Hippocampal formation (tissue), 2 donors: Measurements from ENCODE around the gene ARL9.
"Not testable (repeated sequence)": the region's sequence is repeated elsewhere in the genome, so short reads cannot be mapped to it uniquely, and the experiment has no call there.

Experiments
- DNase-seq, 2 donors: peaks; one replicate each; lab custom pipeline; 2025; lab: John Stamatoyannopoulos, UW

Gene ARL9, protein sequence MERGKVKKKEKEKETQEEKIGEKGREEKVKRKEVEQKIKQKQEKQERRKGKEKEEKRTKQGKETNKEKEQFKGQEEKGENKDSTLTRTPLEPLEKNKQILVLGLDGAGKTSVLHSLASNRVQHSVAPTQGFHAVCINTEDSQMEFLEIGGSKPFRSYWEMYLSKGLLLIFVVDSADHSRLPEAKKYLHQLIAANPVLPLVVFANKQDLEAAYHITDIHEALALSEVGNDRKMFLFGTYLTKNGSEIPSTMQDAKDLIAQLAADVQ

DNA sequence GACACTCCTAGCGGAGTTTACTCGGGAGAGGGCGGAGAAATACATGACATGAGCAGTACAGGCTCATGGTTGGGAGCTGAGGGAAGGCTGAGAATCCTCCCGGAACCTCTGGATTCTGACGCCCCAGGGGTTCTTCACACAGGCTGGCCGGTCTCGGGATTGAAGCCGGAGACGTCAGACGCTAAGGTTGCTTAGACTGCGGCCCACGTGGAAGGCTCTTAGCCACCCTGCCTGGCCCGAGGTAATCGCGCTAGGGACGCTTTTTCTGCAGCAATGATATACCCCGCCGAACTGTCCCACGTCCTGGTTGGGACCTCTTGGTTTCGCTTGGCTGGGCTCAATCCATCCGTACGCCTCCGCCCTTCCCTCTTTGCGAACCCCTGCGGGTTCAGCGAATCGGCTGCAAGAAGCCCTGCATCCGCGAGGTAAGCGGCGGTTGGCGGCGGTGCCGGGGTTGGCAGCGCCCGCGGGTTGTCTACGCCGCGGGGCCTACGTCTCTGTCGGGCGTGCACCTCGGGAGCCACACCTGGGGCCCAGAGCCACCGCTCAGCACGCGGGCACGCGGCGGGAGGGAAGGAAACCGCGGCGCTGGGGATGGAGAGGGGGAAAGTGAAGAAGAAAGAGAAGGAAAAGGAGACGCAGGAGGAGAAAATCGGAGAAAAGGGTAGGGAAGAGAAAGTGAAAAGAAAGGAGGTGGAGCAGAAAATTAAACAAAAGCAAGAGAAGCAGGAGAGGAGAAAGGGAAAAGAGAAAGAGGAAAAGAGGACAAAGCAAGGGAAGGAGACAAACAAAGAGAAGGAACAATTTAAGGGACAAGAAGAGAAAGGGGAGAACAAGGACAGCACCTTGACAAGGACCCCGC is at the start of gene ARL9:
Gene ARL9, plus strand, starts transcription at position 523 of the 862 bp plus-strand sequence. Its CDS starts 72 bp downstream, at position 595.
- peak in 1 of 2 donors; percentile 7 for DNase-seq

DNA sequence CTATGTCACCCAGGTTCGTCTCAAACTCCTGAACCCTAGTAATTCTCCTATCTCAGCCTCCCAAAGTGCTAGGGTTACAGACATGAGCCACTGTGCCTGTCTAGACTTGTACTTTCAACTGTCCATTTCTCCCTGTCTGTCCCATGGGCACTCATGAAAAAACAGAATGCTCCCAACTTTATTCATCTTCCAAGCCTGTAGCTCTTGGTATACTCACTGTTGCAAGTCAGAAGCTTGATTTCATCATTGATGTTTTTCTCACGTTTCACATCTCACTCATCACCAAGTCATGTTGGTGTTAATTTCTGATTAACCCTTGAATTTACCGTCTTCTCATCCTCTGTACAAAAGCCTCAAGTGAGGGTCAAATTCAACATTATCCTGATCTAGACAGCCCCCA is 45.5 kb upstream of the ARL9 start:
- DNase-seq, result no peak

GRCh38 chr4:56462157-56462556 is 43.4 kb upstream of the ARL9 start:
- no peak for DNase-seq

GRCh38 chr4:56463711-56464110 is 41.9 kb upstream of the ARL9 start:
- DNase-seq, result no peak

DNA sequence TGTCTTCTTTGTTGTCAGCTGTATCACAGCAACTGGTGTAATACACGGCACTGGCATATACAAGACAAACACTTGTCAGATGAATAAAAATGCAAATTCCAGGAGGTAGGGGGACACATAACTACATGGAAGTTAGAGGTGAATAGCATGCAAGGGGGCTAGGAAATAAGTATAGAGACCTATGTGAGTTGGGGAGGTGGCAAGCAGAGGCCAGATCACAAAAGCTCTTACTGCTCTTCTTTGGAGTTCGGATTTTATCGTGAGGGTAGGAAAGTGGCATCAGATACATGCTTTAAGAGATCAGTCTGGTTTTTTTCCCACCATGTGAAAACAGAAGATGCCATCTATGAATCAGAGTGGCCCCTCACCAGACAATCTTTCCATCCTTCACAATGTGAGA is 41.0 kb upstream of the ARL9 start:
- no peak for DNase-seq

GRCh38 chr4:56465599-56466295 is 39.8 kb upstream of the ARL9 start:
- DNase-seq, result no peak

- not testable (repeated sequence) for DNase-seq
Observed at GRCh38 chr4:56466296-56466761, 39.3 kb upstream of the ARL9 start.

GRCh38 chr4:56466910-56467283 is 38.7 kb upstream of the ARL9 start:
- DNase-seq, result peak in 1 of 2 donors; percentile 3

GRCh38 chr4:56467284-56468096 is 38.1 kb upstream of the ARL9 start, which contains the start of gene SRP72:
SRP72 (plus strand) TSS chr4:56467617; CDS start chr4:56467636, 19 bp downstream.
- DNase-seq, result peak; percentile 87 to 92

GRCh38 chr4:56468097-56468422 is 37.5 kb upstream of the ARL9 start:
- DNase-seq, result peak in 1 of 2 donors; percentile 44

DNA sequence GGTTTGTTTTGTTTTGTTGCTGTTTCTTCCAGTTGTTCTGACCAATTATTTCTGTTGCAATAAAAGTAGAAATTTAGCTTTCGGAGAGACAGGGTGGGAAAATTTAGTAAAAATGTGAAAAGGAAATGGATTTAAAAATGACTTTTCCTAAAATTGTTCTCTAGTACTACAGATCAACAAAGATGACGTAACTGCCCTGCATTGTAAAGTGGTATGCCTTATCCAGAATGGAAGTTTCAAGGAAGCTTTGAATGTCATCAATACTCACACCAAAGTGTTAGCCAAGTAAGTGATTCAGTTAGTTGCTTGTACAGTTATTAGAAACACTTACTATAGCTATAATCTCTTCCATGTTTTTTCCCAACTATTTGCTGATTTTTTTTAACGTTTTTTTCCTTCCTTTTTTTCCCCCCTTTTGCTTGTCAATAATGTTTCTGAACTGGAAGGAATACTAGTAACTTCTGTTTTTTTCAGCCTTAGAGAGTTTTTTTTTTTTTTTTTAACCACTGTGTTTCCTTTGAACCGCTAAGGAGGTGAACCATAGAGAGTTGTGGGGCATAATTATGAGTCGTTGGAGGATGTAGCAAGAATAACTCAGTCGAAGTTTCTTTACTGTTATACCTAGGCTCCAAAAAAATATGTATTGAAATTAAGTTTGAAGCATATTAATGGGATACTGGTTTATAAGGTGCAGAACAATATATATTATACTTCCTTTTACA is 35.9 kb upstream of the ARL9 start:
- no peak for DNase-seq

DNA sequence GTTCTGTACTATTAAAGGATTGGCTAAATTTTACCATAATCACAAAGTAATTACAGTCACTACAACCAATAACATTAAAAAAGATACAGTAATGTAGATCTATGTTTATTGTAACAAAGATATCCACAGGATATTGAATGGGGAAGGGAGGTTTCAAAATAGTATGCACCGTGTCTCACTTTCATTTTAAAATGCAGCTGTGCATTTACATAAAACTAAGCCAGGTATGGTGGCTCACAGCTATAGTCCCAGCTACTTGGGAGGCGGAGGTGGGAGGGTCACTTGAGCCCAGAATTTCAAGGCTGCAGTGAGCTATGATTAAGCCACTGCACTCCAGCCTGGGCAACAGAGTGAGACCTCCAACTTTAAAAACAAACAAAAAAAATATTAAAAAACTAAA is 29.7 kb upstream of the ARL9 start:
- DNase-seq, result no peak

- DNase-seq, result no peak
Observed at GRCh38 chr4:56477192-56477702, 28.3 kb upstream of the ARL9 start.

GRCh38 chr4:56480691-56481090 is 24.9 kb upstream of the ARL9 start:
- DNase-seq, result no peak

GRCh38 chr4:56496241-56496640 is 9.3 kb upstream of the ARL9 start:
- DNase-seq, result no peak

GRCh38 chr4:56511098-56511497 is 5.5 kb downstream of the ARL9 start:
- DNase-seq, result no peak

GRCh38 chr4:56512166-56512565 is 6.6 kb downstream of the ARL9 start:
- no peak for DNase-seq

DNA sequence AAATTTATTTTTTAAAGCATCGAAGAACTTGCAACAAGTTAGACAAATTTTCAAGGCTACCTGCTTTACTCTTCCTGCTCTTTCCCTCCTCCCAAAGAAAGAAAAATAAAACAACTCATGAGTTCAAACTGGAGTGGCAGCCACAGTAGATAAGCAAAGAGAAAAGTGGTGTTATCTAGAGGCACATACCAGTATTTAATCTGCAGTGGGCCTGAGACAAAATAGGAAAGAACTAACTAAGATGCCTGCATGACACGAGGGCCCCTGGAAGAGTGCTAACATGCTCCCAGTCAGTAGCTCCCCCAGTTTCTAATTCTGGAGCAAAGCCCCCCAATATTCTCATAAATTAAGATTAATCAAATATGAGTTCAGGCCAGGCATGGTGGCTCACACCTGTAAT is 7.9 kb downstream of the ARL9 start:
- no peak for DNase-seq

DNA sequence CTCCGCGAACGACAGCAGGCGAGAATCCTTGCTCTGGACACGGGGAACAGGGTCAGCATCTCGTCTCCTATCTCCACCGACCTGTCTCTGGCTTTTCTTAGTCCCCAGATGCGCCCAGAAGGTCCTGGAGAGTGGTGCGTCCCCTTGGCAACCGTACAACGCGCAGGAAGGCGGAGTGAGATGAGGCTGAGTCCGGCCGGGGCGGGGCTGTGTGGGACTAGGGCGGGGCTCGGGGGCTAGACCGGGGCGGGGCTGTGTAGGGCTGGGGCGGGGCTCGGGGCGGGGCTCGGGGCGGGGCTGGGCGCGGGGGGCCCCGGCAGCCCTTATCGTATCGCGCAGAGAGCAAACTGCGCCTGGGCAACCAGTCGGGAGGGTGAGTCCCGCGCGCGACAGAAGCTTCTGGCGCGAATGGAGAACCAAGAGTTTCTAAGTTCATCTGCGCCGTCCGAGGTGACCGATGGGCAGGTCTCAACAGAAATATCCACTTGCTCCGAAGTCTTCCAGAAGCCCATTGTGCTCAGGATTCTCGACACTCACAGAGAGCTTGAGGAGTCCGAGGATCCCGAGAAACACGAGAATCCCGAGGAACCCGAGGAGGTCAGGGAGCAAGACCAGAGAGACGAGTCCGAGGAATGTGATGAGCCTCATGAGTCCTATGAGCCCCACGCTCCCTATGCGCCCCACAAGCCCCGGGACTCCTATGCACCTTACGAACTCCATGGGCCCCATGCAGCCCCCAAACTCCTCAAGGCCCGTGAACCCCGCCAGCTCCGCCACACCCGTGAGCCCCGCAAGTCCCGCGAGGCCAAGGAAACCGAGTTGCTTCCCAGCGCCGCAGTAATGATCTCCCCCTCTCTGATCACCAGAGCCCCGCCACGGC is 24.9 kb downstream of the ARL9 start:
- peak; percentile 57 to 80 for DNase-seq
